ENCODE results near the gene LRIT2. TPM values are rescaled to one million over a fixed set of nuclear protein-coding genes. Genes with fewer than 3 reads are reported as not detected.

Gene LRIT2
- total and polyA plus RNA-seq, 9 of the 15 experiments (the other 6 are each of a cell fraction or from before 2014, with no cell fraction given): not detected

GRCh38 chr10:84256510-84257342, 31.4 kb upstream of the LRIT2 start (continued):
- TF ChIP-seq BRF2 (IDR thresholded peaks at IDR 0.05; ENCODE audit: borderline replicate concordance, insufficient read depth, insufficient read length) (no peak), SMARCB1 (IDR thresholded peaks at IDR 0.05; ENCODE audit: insufficient read length, low read depth) (no peak), TEAD1 (CRISPR knock-in tag; IDR thresholded peaks at IDR 0.05) (peak in 1 of 2 experiments; percentile 79; a peak in 1 of 4 replicates), NCOA4 (IDR thresholded peaks at IDR 0.05; ENCODE audit: partially characterized antibody) (no peak), ZNF584 (CRISPR knock-in tag; IDR thresholded peaks at IDR 0.05; ENCODE audit: low read depth) (0 out of 2 replicates have a peak, but pooled peaks have one; percentile 48), BCOR (IDR thresholded peaks at IDR 0.05) (peak; percentile 8; the same call in 1 of the 2 replicates), FOXK2 (conservative IDR thresholded peaks at IDR 0.05 in 1 of 2, IDR thresholded peaks at IDR 0.05 in 1 of 2; ENCODE audit: low read depth in 2 of 2) (no peak), ZNF197 (CRISPR knock-in tag; IDR thresholded peaks at IDR 0.05; ENCODE audit: low read depth) (no peak), MTA3 (IDR thresholded peaks at IDR 0.05; ENCODE audit: borderline replicate concordance) (peak; percentile 67), RBM22 (IDR thresholded peaks at IDR 0.05; ENCODE audit: low read depth, low read length, poor library complexity, severe bottlenecking) (no peak), SMARCA5 (IDR thresholded peaks at IDR 0.05) (no peak), CEBPG (CRISPR knock-in tag; IDR thresholded peaks at IDR 0.05) (no peak; the same call in 1 of the 2 replicates), CEBPG (tag; conservative IDR thresholded peaks at IDR 0.05 in 1 of 2, IDR thresholded peaks at IDR 0.05 in 1 of 2) (no peak), ZFP30 (CRISPR knock-in tag; IDR thresholded peaks at IDR 0.05; ENCODE audit: borderline replicate concordance) (no peak), ZBTB1 (CRISPR knock-in tag; IDR thresholded peaks at IDR 0.05; ENCODE audit: borderline replicate concordance, low read depth) (peak; percentile 89), HNRNPK (IDR thresholded peaks at IDR 0.05; ENCODE audit: low read depth, low read length, poor library complexity, severe bottlenecking) (no peak), NELFE (IDR thresholded peaks at IDR 0.05; ENCODE audit: insufficient read depth, insufficient read length) (no peak)
- TF ChIP-seq, protein P1, sequence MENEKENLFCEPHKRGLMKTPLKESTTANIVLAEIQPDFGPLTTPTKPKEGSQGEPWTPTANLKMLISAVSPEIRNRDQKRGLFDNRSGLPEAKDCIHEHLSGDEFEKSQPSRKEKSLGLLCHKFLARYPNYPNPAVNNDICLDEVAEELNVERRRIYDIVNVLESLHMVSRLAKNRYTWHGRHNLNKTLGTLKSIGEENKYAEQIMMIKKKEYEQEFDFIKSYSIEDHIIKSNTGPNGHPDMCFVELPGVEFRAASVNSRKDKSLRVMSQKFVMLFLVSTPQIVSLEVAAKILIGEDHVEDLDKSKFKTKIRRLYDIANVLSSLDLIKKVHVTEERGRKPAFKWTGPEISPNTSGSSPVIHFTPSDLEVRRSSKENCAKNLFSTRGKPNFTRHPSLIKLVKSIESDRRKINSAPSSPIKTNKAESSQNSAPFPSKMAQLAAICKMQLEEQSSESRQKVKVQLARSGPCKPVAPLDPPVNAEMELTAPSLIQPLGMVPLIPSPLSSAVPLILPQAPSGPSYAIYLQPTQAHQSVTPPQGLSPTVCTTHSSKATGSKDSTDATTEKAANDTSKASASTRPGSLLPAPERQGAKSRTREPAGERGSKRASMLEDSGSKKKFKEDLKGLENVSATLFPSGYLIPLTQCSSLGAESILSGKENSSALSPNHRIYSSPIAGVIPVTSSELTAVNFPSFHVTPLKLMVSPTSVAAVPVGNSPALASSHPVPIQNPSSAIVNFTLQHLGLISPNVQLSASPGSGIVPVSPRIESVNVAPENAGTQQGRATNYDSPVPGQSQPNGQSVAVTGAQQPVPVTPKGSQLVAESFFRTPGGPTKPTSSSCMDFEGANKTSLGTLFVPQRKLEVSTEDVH (IDR thresholded peaks at IDR 0.05; ENCODE audit: low read depth, partially characterized antibody): peak; percentile 45
- TF ChIP-seq, protein P2, sequence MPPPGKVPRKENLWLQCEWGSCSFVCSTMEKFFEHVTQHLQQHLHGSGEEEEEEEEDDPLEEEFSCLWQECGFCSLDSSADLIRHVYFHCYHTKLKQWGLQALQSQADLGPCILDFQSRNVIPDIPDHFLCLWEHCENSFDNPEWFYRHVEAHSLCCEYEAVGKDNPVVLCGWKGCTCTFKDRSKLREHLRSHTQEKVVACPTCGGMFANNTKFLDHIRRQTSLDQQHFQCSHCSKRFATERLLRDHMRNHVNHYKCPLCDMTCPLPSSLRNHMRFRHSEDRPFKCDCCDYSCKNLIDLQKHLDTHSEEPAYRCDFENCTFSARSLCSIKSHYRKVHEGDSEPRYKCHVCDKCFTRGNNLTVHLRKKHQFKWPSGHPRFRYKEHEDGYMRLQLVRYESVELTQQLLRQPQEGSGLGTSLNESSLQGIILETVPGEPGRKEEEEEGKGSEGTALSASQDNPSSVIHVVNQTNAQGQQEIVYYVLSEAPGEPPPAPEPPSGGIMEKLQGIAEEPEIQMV (tag; conservative IDR thresholded peaks at IDR 0.05; ENCODE audit: low read depth): peak; percentile 77
- TF ChIP-seq, protein P3, sequence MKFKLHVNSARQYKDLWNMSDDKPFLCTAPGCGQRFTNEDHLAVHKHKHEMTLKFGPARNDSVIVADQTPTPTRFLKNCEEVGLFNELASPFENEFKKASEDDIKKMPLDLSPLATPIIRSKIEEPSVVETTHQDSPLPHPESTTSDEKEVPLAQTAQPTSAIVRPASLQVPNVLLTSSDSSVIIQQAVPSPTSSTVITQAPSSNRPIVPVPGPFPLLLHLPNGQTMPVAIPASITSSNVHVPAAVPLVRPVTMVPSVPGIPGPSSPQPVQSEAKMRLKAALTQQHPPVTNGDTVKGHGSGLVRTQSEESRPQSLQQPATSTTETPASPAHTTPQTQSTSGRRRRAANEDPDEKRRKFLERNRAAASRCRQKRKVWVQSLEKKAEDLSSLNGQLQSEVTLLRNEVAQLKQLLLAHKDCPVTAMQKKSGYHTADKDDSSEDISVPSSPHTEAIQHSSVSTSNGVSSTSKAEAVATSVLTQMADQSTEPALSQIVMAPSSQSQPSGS (CRISPR knock-in tag; IDR thresholded peaks at IDR 0.05): 0 out of 2 replicates have a peak, but pooled peaks have one; percentile 42

Data from K562 (cell line).